Measurements from ENCODE around the gene NUBPL.
"Not testable (repeated sequence)": the region's sequence is repeated elsewhere in the genome, so short reads cannot be mapped to it uniquely, and the experiment has no call there.

The NUBPL gene

DNA sequence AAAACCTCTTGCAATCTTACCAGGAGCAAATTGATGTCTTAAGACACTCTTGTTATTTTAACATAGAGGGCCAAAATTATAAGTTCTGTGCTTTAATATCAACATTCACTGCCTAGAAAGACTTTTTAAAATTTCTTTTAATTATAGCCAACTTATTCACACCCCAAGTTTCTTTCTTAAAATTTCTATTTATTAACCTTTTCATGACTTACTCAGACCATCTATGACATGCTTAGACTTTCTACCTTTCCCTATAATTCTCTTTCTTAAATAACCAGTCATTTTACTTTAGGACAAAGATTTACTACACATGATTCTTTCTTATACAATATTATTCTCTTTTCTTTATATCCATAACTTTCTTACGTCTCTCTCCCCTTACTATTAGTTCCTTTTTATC is 220.4 kb downstream of the NUBPL start:
- H3K4me3 ChIP-seq (ENCODE audit: low read depth, low read length): no peak overlapping the region
- TF ChIP-seq CTCF (IDR thresholded peaks at IDR 0.05; ENCODE audit: low read depth, low read length): no peak

DNA sequence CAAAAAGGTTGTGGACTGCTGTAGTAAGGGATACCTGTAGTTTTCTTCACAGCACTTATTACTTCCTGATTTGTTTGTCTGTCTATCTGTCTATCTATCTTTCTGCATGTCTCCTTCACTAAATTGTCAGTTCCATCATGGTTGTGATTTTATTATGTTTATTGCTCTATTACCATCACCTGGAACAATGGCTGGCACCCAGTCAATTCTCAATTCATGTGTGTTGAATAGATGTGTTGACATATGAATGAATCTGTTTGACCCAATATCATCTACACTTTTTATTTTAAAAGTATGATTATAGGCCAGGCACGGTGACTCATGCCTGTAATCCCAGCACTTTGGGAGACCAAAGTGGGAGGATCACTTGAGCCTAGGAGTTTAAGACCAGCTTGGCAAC is 224.4 kb downstream of the NUBPL start:
- H3K4me3 ChIP-seq (ENCODE audit: low read depth, low read length): no peak overlapping the region
- no peak for TF ChIP-seq CTCF (IDR thresholded peaks at IDR 0.05; ENCODE audit: low read depth, low read length)

GRCh38 chr14:31787377-31787776 is 226.2 kb downstream of the NUBPL start:
- H3K4me3 ChIP-seq (ENCODE audit: low read depth, low read length): no peak overlapping the region
- TF ChIP-seq CTCF (IDR thresholded peaks at IDR 0.05; ENCODE audit: low read depth, low read length): no peak

GRCh38 chr14:31788340-31788739 is 227.1 kb downstream of the NUBPL start:
- no peak for TF ChIP-seq CTCF (IDR thresholded peaks at IDR 0.05; ENCODE audit: low read depth, low read length)
- H3K4me3 ChIP-seq (ENCODE audit: low read depth, low read length): no peak overlapping the region

DNA sequence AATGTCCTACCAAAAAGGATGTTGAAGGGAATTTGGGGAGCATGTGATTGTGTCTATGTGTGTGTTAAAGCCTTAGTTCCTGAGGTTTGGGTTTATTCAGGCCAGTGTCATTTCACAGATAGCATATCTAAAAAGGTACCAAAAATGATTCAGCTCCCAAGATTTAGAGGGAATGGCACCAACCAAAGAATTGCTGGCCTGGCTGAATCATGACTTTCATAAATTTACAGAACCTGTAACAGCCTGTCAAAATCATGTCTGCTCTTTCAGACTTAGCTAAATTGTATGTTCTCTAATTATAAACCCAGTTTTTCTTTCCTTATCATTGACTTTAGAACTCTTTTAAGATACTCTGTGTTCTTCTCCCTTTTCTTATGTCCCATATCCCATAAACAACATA is 231.5 kb downstream of the NUBPL start:
- H3K4me3 ChIP-seq (ENCODE audit: low read depth, low read length): no peak overlapping the region
- TF ChIP-seq CTCF (IDR thresholded peaks at IDR 0.05; ENCODE audit: low read depth, low read length): no peak

- H3K4me3 ChIP-seq (ENCODE audit: low read depth, low read length): not testable (repeated sequence)
Measured at GRCh38 chr14:31797946-31798345, 236.7 kb downstream of the NUBPL start.

DNA sequence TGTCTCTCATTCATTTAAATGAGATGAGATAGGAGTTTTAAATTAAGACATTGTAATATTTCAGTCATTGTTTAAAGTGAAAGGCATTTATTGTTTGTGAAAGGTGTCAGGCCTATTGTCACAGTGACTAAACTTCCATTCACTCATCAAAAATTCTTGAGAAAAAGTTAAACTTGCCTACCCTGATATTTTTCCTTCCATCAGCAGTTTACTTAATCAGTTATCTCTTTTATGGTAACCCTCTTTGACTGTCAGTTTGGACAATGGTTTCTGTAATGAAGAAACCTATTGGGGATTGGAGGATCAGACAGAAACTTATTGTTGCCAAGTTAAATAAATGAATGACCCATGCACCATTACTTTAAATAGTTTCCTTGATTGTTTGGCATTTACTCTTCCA is 241.6 kb downstream of the NUBPL start:
- no peak for TF ChIP-seq CTCF (IDR thresholded peaks at IDR 0.05; ENCODE audit: low read depth, low read length)
- no peak overlapping the region for H3K4me3 ChIP-seq (ENCODE audit: low read depth, low read length)

DNA sequence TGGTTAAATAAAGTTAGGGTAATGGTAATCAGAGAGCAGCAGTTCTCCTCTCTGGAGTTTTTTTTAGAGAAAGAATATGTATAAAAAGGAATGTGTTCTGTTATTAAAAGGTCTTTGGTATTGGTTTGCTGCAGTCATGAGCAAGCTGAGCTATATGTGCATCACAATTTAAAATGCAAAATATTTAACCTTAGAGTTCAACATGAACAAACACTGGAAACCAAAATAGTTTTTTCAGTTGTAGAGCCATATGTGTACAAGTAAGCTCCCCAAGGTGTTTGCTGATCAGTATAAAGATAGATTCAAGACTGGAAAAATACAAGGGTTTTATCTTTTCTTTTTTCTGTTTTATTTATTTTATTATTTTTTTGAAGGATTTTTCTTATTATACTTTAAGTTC is 245.0 kb downstream of the NUBPL start:
- no peak for TF ChIP-seq CTCF (IDR thresholded peaks at IDR 0.05; ENCODE audit: low read depth, low read length)
- H3K4me3 ChIP-seq (ENCODE audit: low read depth, low read length): no peak overlapping the region

DNA sequence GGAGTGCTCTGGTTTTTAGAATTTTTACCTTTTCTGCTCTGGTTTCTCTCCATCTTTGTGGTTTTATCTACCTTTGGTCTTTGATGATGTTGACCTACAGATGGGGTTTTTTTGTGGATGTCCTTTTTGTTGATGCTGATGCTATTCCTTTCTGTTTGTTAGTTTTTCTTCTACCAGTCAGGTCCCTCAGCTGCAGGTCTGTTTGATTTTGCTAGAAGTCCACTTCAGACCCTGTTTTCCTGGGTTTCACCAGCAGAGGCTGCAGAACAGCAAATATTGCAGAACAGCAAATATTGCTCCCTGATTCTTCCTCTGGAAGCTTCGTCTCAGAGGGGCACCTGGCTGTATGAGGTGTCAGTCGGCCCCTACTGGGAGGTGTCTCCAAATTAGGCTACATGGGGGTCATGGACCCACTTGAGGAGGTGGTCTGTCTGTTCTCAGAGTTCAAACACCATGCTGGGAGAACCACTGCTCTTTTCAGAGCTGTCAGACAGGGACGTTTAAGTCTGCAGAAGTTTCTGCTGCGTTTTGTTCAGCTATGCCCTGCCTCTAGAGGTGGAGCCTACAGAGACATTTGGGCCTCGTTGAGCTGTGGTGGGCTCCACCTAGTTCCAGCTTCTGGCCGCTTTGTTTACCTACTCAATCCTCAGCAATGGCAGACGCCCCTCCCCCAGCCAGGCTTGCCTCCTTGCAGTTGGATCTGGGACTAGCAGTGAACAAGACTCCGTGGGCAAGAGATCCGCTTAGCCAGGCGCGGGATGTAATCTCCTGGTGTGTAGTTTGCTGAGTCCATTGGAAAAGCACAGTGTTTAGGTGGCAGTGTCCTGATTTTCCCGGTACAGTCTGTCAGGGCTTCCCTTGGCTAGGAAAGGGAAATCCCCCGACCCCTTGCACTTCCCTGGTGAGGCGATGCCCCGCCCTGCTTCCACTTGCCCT is 250.8 kb downstream of the NUBPL start:
- not testable (repeated sequence) for H3K4me3 ChIP-seq (ENCODE audit: low read depth, low read length)

DNA sequence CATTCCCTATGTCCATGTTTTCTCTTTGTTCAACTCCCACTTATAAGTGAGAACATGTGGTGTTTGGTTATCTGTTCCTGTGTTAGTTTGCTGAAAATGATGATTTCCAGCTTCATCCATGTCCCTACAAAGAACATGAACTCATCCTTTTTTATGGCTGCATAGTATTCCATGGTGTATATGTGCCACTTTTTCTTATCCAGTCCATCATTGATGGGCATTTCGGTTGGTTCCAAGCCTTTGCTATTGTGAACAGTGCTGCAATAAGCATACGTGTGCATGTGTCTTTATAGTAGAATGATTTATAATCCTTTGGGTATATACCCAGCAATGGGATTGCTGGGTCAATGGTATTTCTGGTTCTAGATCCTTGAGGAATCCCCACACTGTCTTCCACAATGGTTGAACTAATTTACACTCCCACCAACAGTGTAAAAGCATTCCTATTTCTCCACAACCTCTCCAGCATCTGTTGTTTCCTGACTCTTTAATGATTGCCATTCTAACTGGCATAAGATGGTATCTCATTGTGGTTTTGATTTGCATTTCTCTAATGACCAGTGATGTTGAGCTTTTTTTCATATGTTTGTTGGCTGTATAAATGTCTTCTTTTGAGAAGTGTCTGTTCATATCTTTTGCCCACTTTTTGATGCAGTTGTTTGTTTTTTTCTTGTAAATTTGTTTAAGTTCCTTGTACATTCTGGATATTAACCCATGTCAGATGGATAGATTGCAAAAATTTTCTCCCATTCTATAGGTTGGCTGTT is 252.7 kb downstream of the NUBPL start:
- H3K4me3 ChIP-seq (ENCODE audit: low read depth, low read length): not testable (repeated sequence)
